ENCODE data around the gene LDLRAD3.

LDLRAD3 gene

GRCh38 chr11:35934271-35934670, 9.6 kb upstream of the LDLRAD3 start:
- Histone ChIP-seq H2AK5ac (ENCODE audit: low read length) (no peak overlapping the region), H4K8ac (ENCODE audit: low read depth, low read length) (no peak overlapping the region), H3K18ac (ENCODE audit: low read length) (no peak overlapping the region), H3K36me3 (ENCODE audit: control insufficient read depth, insufficient read depth, low read length) (no peaks in the 10 kb centered on the region), H2BK5ac (ENCODE audit: low read length) (no peak overlapping the region), H3K4ac (ENCODE audit: low read depth, low read length) (no peak overlapping the region), H4K5ac (ENCODE audit: low read length) (no peak overlapping the region), H3K79me2 (ENCODE audit: control insufficient read depth, insufficient read depth, low read length) (no peaks in the 10 kb centered on the region), H3K23ac (ENCODE audit: low read length) (no peak overlapping the region), H3K79me1 (ENCODE audit: low read length) (no peaks in the 10 kb centered on the region), H3K56ac (ENCODE audit: low read length) (no peak overlapping the region), H3K4me1 (ENCODE audit: control insufficient read depth, low read depth, low read length) (no peaks in the 10 kb centered on the region), H2BK15ac (replicated peaks; ENCODE audit: low read depth) (no peak overlapping the region), H2BK120ac (ENCODE audit: low read depth, low read length) (no peak overlapping the region), H3K4me2 (ENCODE audit: low read length) (no peak overlapping the region), H3K27me3 (ENCODE audit: insufficient read depth, low read length, poor library complexity) (no peaks in the 10 kb centered on the region), H3K27ac (ENCODE audit: low read depth, low read length) (no peak overlapping the region), H3K9ac (ENCODE audit: low read length) (no peak overlapping the region), H3K4me3 (ENCODE audit: low read length) (no peak overlapping the region)
- DNase-seq = no peak
- no CpG with 5 or more reads among the region's 7 CpGs for WGBS (ENCODE audit: extremely low coverage, insufficient coverage, low lambda C conversion rate)

- no peaks in the 10 kb centered on the region for H3K4me1 ChIP-seq (ENCODE audit: control insufficient read depth, low read depth, low read length)
- no CpG with 5 or more reads among the region's 4 CpGs for WGBS (ENCODE audit: extremely low coverage, insufficient coverage, low lambda C conversion rate)
- no peak overlapping the region for H3K4ac ChIP-seq (ENCODE audit: low read depth, low read length)
- no peak overlapping the region for H3K4me2 ChIP-seq (ENCODE audit: low read length)
- H3K27ac ChIP-seq (ENCODE audit: low read depth, low read length) = no peak overlapping the region
- H2BK5ac ChIP-seq (ENCODE audit: low read length) = no peak overlapping the region
- no peak overlapping the region for H3K18ac ChIP-seq (ENCODE audit: low read length)
- H3K79me2 ChIP-seq (ENCODE audit: control insufficient read depth, insufficient read depth, low read length) = no peaks in the 10 kb centered on the region
- no peak overlapping the region for H2BK120ac ChIP-seq (ENCODE audit: low read depth, low read length)
- H3K36me3 ChIP-seq (ENCODE audit: control insufficient read depth, insufficient read depth, low read length) = no peaks in the 10 kb centered on the region
- DNase-seq = no peak
- H4K8ac ChIP-seq (ENCODE audit: low read depth, low read length) = no peak overlapping the region
- no peak overlapping the region for H3K56ac ChIP-seq (ENCODE audit: low read length)
- H2AK5ac ChIP-seq (ENCODE audit: low read length) = no peak overlapping the region
- no peak overlapping the region for H3K4me3 ChIP-seq (ENCODE audit: low read length)
- no peak overlapping the region for H2BK15ac ChIP-seq (replicated peaks; ENCODE audit: low read depth)
- H4K5ac ChIP-seq (ENCODE audit: low read length) = no peak overlapping the region
- H3K23ac ChIP-seq (ENCODE audit: low read length) = no peak overlapping the region
- no peaks in the 10 kb centered on the region for H3K79me1 ChIP-seq (ENCODE audit: low read length)
- no peak overlapping the region for H3K9ac ChIP-seq (ENCODE audit: low read length)
- no peaks in the 10 kb centered on the region for H3K27me3 ChIP-seq (ENCODE audit: insufficient read depth, low read length, poor library complexity)
Observed at GRCh38 chr11:35934981-35935380, 8.9 kb upstream of the LDLRAD3 start.

GRCh38 chr11:35935390-35935789, 8.5 kb upstream of the LDLRAD3 start:
- Histone ChIP-seq H4K8ac (ENCODE audit: low read depth, low read length) (no peak overlapping the region), H2BK15ac (replicated peaks; ENCODE audit: low read depth) (no peak overlapping the region), H3K9ac (ENCODE audit: low read length) (no peak overlapping the region), H3K56ac (ENCODE audit: low read length) (no peak overlapping the region), H3K27me3 (ENCODE audit: insufficient read depth, low read length, poor library complexity) (no peaks in the 10 kb centered on the region), H3K79me2 (ENCODE audit: control insufficient read depth, insufficient read depth, low read length) (no peaks in the 10 kb centered on the region), H2AK5ac (ENCODE audit: low read length) (no peak overlapping the region), H4K5ac (ENCODE audit: low read length) (no peak overlapping the region), H2BK120ac (ENCODE audit: low read depth, low read length) (no peak overlapping the region), H3K4ac (ENCODE audit: low read depth, low read length) (no peak overlapping the region), H3K79me1 (ENCODE audit: low read length) (no peaks in the 10 kb centered on the region), H3K23ac (ENCODE audit: low read length) (no peak overlapping the region), H3K4me1 (ENCODE audit: control insufficient read depth, low read depth, low read length) (no peaks in the 10 kb centered on the region), H3K4me3 (ENCODE audit: low read length) (no peak overlapping the region), H3K27ac (ENCODE audit: low read depth, low read length) (no peak overlapping the region), H3K18ac (ENCODE audit: low read length) (no peak overlapping the region), H3K36me3 (ENCODE audit: control insufficient read depth, insufficient read depth, low read length) (no peaks in the 10 kb centered on the region), H2BK5ac (ENCODE audit: low read length) (no peak overlapping the region), H3K4me2 (ENCODE audit: low read length) (no peak overlapping the region)
- WGBS (ENCODE audit: extremely low coverage, insufficient coverage, low lambda C conversion rate) = no CpG with 5 or more reads among the region's 1 CpG
- DNase-seq = no peak

- Histone ChIP-seq H3K79me2 (ENCODE audit: control insufficient read depth, insufficient read depth, low read length) (no peaks in the 10 kb centered on the region), H3K18ac (ENCODE audit: low read length) (no peak overlapping the region), H3K23ac (ENCODE audit: low read length) (no peak overlapping the region), H3K9ac (ENCODE audit: low read length) (no peak overlapping the region), H3K4ac (ENCODE audit: low read depth, low read length) (no peak overlapping the region), H3K56ac (ENCODE audit: low read length) (no peak overlapping the region), H3K4me3 (ENCODE audit: low read length) (no peak overlapping the region), H3K36me3 (ENCODE audit: control insufficient read depth, insufficient read depth, low read length) (no peaks in the 10 kb centered on the region), H3K4me2 (ENCODE audit: low read length) (no peak overlapping the region), H4K5ac (ENCODE audit: low read length) (no peak overlapping the region), H2AK5ac (ENCODE audit: low read length) (no peak overlapping the region), H3K4me1 (ENCODE audit: control insufficient read depth, low read depth, low read length) (no peaks in the 10 kb centered on the region), H2BK120ac (ENCODE audit: low read depth, low read length) (no peak overlapping the region), H3K79me1 (ENCODE audit: low read length) (no peaks in the 10 kb centered on the region), H4K8ac (ENCODE audit: low read depth, low read length) (no peak overlapping the region), H2BK5ac (ENCODE audit: low read length) (no peak overlapping the region), H2BK15ac (replicated peaks; ENCODE audit: low read depth) (no peak overlapping the region), H3K27me3 (ENCODE audit: insufficient read depth, low read length, poor library complexity) (no peaks in the 10 kb centered on the region), H3K27ac (ENCODE audit: low read depth, low read length) (no peak overlapping the region)
- WGBS (ENCODE audit: extremely low coverage, insufficient coverage, low lambda C conversion rate) = no CpG with 5 or more reads among the region's 3 CpGs
- no peak for DNase-seq
Observed at GRCh38 chr11:35937111-35937510, 6.8 kb upstream of the LDLRAD3 start.

GRCh38 chr11:35937700-35938099, 6.2 kb upstream of the LDLRAD3 start:
- Histone ChIP-seq H4K8ac (ENCODE audit: low read depth, low read length) (no peak overlapping the region), H2AK5ac (ENCODE audit: low read length) (no peak overlapping the region), H3K79me2 (ENCODE audit: control insufficient read depth, insufficient read depth, low read length) (no peaks in the 10 kb centered on the region), H3K79me1 (ENCODE audit: low read length) (no peaks in the 10 kb centered on the region), H3K4ac (ENCODE audit: low read depth, low read length) (no peak overlapping the region), H3K27ac (ENCODE audit: low read depth, low read length) (no peak overlapping the region), H3K27me3 (ENCODE audit: insufficient read depth, low read length, poor library complexity) (no peaks in the 10 kb centered on the region), H2BK120ac (ENCODE audit: low read depth, low read length) (no peak overlapping the region), H2BK5ac (ENCODE audit: low read length) (no peak overlapping the region), H3K23ac (ENCODE audit: low read length) (no peak overlapping the region), H3K56ac (ENCODE audit: low read length) (no peak overlapping the region), H2BK15ac (replicated peaks; ENCODE audit: low read depth) (no peak overlapping the region), H3K4me3 (ENCODE audit: low read length) (no peak overlapping the region), H3K36me3 (ENCODE audit: control insufficient read depth, insufficient read depth, low read length) (no peaks in the 10 kb centered on the region), H3K9ac (ENCODE audit: low read length) (no peak overlapping the region), H4K5ac (ENCODE audit: low read length) (no peak overlapping the region), H3K4me2 (ENCODE audit: low read length) (no peak overlapping the region), H3K4me1 (ENCODE audit: control insufficient read depth, low read depth, low read length) (no peaks in the 10 kb centered on the region), H3K18ac (ENCODE audit: low read length) (no peak overlapping the region)
- DNase-seq = no peak
- WGBS (ENCODE audit: extremely low coverage, insufficient coverage, low lambda C conversion rate) = no CpG with 5 or more reads among the region's 6 CpGs

GRCh38 chr11:35938231-35938630, 5.6 kb upstream of the LDLRAD3 start:
- Histone ChIP-seq H3K27ac (ENCODE audit: low read depth, low read length) (no peak overlapping the region), H2BK5ac (ENCODE audit: low read length) (no peak overlapping the region), H2BK15ac (replicated peaks; ENCODE audit: low read depth) (no peak overlapping the region), H4K8ac (ENCODE audit: low read depth, low read length) (no peak overlapping the region), H3K23ac (ENCODE audit: low read length) (no peak overlapping the region), H3K4me1 (ENCODE audit: control insufficient read depth, low read depth, low read length) (no peaks in the 10 kb centered on the region), H3K4me2 (ENCODE audit: low read length) (no peak overlapping the region), H3K36me3 (ENCODE audit: control insufficient read depth, insufficient read depth, low read length) (no peaks in the 10 kb centered on the region), H3K4me3 (ENCODE audit: low read length) (no peak overlapping the region), H2AK5ac (ENCODE audit: low read length) (no peak overlapping the region), H3K18ac (ENCODE audit: low read length) (no peak overlapping the region), H3K4ac (ENCODE audit: low read depth, low read length) (no peak overlapping the region), H3K79me2 (ENCODE audit: control insufficient read depth, insufficient read depth, low read length) (no peaks in the 10 kb centered on the region), H4K5ac (ENCODE audit: low read length) (no peak overlapping the region), H2BK120ac (ENCODE audit: low read depth, low read length) (no peak overlapping the region), H3K27me3 (ENCODE audit: insufficient read depth, low read length, poor library complexity) (no peaks in the 10 kb centered on the region), H3K56ac (ENCODE audit: low read length) (no peak overlapping the region), H3K9ac (ENCODE audit: low read length) (no peak overlapping the region), H3K79me1 (ENCODE audit: low read length) (no peaks in the 10 kb centered on the region)
- no peak for DNase-seq
- WGBS (ENCODE audit: extremely low coverage, insufficient coverage, low lambda C conversion rate) = no CpG with 5 or more reads among the region's 9 CpGs
